NCI-H2107 treated with DMSO at 0.1 percent for 48 hours (cell line): ENCODE data around the gene BANK1.
"Not testable (repeated sequence)": the region's sequence is repeated elsewhere in the genome, so short reads cannot be mapped to it uniquely, and the experiment has no call there.

ENCODE experiments used
- DNase-seq: peaks from one replicate; lab custom pipeline; 2025; ENCODE audit not compliant: unreplicated experiment; lab: John Stamatoyannopoulos, UW

Gene BANK1

DNA sequence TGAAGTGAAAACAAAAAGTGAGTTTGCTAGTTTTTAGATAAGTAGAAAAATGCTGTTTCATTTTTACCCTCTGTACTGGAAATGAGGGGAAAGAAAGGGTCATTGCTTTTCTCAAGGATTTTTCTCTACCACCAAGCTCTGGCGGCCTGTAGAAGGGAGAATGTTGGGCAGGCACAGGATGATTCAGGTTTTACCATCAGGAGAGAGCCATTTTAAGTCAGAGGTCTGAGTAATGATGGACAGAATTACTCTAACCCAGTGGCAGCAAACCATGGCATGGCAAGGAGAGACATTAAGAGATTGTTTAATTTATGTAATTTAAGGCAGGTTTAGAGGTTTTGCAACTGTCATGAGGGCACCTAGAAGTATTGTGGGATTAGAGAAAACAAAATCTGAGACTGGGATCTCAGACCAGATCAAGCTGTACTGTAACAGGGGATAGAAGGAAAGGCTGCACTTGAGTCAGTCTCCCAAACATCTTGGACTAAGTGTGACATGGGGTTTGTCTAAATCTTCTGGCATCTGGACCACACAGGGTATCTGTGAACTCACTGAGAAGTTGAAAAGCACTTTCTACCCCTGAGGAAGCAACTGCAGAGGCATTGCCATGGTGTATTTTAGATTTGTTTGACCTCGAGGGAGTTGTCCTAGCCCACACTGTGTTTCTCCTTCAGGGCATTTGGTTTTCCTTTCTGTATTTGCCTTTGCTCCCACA, 81.6 kb downstream of the BANK1 start:
- no peak for DNase-seq

DNA sequence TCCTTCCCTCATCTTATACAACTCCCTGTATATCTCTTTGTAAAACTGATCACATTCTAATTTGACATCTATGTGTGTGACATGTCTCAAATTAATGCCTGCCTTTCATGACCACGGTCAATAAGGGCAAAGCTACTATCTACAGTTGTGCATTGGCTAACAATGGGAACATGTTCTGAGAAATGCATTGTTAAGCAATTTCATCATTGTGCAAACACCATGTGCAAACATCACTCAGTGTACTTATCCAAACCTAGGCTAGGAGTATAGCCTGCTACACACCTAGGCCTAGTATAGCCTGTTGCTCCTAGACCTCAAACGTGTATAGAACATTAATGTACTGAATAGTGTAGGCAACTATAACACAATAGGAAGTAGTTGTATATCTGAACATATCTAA, 95.0 kb downstream of the BANK1 start:
- DNase-seq, result no peak

DNA sequence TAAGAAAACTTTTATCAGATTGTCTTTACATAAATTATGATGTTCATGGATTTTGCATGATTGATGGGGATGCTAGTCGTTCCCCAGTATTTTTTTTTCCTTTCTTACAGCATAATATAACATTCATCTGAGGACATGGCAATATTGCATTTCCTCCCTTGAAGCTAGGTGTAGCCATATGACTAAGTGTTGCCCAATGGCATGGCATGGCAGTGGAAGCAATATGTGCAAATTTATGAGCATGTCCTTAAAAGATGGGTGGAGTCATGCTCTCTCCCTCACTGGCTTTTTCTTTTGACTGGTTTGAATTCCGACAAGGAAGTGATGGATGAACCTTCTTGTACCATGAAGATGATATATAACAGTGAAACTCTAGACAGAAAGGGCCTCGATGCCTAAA, 96.3 kb downstream of the BANK1 start:
- DNase-seq, result no peak

DNA sequence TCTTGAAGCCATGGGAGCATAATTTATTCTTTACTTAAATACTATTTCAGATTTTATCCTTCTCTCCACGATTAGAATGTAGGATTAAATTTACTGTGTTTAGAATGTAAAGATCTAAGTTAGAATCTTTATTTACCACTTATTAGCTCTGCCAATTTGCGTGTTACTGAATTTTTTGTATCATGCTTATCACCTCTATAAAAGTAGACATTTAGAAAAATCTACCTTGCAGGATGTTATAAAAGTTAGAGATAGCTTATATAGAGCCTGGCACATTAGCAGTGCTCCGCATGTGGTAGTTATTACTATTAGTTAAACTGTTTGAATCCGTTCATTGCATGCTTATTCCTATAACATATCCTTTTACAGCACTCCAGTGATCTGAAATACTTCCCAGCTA, 97.9 kb downstream of the BANK1 start:
- DNase-seq, result no peak

DNA sequence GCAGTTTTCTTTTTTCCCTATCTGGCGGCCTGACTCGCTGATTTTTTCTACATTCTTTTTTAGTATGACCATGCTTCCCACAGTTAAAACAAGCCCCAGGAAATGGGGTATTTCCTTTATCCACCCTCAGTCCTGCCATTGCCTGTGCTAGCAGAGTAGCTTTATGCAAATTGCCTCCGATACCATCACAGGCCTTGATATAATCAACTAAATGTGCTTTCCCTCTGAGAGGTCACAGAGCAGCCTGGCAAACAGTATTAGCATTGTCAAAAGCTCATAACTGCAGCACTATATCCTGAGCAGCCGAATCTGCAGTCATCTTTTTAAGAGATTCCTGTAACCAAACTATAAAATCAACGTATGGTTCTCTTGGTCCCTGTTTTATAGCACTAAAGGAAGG, 115.0 kb downstream of the BANK1 start:
- DNase-seq, result not testable (repeated sequence)

DNA sequence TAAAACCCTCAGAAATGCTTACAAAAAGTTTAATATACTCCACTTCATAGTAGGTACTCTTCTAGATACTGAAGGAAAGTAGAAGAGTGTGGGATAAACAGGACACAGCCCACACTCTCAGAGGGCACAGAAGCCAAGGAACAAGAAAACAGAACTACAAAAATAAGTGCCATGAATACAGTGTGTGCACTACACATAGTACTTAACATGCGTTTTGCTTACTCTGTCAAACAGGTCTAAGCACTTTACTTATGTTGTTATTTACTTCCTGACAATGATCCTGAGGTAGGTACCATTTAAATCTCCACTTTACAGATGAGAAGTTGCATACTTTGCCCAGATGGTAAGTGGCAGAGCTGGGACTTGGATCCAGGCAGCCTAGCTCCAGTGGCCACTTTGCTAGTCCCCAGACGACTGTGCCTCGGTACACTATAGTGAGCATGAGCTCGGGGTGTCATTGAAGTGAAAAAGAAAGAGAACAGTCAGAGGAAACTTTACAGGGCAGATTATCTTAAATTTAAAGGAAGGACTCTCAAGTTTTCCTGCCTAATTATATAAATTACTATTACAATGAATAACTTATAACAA, 120.3 kb downstream of the BANK1 start:
- DNase-seq, result no peak

DNA sequence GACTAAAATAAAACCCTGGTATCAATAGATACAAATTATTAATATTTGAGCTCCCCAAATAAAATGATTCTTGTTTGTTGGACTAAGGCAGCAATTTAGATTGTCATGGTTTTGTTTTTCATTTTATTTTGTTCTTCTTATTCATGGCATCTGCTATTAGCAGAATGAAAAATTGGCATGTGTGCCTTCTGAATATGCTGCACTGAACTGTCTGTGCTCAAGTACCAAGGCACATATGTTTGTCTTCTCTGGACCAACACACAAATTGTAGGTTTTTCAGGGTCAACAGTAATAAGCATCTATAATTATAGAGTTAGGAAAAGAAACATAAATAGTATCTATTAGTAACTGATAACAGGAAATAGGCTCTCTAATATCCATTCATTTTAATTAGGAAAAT, 121.1 kb downstream of the BANK1 start:
- DNase-seq, result no peak

DNA sequence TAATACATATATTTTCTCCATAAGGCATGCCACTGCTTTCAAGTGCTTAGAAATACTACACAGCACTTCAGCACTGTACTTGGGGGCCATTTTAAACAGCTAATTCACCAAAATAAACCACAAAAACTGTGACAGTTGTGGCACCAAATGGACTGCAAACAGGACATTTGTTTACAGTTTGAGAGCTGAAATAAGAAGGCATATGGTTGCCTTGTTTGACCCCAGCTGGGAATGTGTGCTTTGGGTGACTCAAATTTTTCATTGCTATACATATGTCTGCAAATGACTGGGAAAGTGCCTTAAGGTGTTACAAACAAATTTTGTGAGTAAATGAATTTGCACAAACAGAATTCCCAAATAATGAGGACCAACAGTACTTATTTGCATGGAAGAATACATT, 124.2 kb downstream of the BANK1 start:
- no peak for DNase-seq

DNA sequence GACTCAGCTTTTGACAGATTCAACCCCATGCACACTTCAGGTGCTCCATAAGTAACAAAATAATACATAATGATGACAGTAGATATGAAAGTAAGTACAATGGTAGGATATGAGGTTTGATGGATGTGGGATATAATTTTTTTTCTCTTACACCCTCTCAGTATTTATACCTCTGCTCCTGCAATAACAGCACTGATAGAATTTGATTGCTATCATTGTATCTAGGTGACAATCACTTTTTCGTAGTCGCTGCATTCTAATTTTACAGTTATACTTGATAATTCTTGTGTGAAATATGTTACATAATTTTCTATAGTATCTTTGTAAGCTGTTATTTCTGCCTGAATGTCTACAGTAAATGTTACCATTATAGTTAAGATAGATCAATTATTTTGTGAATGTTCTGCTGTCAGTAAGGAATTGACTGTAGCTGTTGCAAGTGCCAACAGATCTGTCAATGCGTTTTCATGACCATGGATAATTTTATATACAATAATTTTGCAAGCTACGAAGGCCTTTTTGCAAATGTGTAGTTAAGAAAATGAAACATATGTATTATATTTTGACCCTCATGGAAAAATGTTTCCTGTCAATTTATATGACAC, 128.9 kb downstream of the BANK1 start:
- DNase-seq, result no peak

DNA sequence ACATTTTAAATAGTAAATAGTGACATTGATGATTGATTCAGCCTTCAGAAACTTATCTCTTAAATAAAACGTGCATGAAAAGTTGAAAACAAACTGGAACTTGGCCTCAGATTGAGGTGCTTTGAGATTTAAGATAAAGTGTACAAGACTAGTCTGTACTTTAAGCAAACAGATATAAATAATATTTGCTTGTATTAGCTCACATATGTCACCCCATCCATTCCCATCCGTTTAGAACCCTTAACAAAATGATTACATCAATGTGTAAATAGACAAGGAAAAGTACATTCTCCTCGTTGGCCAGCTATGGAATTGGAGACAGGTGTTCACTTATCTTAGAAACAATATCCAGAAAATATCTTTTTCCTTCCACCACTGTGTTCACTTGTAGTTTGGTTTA, 130.8 kb downstream of the BANK1 start:
- DNase-seq, result no peak

DNA sequence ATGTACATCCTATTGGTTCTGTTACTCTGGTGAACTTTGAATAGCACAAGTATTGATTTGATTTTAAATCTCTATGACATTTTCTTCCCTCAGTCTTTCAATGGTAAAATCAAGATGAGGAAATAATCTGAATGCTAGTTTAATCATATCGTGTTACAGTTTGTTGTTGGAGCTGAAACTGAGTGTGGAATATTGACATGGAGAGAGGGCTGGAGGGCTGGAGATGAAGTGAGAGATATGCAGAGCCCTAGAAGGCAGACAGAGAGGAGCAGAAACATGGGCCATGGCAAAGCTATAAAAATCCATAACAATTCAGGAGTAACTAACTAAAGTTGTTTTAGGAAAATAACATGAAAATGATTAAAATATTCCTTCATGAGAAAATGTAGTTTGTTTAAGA, 141.1 kb downstream of the BANK1 start:
- no peak for DNase-seq

DNA sequence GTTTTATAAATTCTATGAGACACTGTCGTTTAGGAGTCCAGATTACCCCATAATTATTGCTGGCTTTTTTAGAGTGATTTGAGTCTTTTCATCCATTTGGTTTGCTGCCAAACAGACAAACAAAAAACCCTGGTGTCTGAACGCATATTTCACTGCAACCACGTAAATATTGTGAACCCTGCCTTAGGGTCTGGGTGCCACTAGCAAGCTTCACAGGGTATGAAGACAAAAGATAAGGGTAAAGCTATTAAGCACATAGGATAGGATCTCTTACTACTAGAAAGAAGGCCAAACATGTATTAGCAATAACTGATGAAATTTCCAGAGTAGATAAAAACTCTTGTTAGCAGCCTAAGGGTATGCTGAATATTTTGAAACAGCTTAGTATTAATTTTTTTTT, 143.3 kb downstream of the BANK1 start:
- no peak for DNase-seq

DNA sequence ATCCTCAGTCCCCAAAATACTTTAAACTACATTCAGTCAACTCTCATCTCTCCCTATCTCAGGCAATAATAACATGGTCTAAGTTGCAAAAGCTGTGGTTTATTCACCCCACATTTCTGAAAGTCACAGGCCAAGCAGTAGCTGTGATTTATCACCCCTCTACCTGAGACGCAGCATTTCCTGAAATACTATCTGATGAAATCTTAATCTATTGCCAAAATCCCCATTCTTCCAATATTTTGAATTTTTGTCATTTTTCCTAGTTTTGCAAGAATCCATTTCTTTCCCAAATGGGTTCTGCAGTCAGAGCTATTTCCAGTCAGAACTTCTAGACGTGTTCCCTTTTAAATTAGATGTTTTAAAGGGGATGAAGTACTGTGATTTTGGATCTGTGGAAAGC, 148.3 kb downstream of the BANK1 start:
- no peak for DNase-seq

DNA sequence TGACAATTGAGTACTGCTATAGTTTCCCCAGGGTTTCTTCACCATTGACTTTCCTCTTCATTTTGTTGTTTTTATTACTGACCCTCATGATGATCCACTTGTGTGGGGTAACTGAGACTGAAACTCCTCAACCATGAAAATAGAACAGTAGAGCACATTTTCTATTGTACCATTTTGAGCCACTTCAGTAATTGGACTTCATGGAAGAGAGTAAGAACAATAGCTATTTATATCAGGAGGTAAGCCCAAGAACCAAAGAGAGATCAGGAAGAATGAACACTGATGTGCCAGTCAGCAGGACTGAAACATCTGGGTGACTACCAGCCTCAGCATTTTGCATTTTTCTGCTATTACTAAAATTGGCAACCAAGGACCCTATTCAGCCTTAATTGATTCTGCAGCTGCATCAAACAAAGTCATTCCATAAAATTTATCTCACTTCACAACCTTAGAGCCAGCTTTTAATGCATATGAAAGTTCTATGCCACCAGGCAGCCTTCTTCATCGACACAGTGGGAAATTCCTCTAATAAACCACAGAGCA, 151.4 kb downstream of the BANK1 start:
- DNase-seq, result no peak

DNA sequence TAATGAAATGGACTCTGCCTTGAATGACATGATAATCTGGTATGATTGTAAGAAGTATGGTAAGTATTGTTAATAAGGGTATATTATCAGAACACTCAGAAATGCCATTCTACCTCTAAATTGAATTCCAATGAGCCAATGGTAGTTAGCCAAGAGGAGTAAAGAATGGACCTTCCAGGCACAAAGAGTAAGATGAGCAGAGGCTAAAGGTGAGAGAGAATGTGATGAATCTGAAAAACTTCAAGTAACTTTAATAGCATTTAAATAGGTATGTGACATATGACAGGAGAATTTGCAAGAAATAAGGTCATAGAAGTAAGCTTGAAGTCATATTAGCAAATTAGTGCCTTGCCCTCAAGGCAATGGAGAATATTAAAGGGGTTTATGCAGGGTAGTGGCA, 152.4 kb downstream of the BANK1 start:
- DNase-seq, result no peak

DNA sequence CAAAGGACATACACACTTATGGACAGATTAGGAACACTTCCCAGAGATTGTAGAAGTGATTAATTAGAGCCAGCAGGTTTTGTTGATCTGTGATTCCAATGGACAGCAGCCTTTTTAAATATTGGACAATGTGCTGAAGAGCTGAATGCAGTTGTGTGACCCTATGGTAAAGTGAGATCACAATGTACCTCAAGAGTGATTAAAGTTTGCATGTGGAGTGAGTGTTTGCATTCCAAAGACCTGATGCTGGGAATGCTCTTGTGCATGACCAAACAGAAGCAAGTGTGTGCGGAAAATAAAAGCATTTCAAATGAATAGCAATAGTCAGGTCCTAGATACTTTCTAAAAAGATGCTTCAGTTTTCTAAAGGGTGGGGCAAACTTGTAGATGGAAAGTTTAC, 154.1 kb downstream of the BANK1 start:
- no peak for DNase-seq

DNA sequence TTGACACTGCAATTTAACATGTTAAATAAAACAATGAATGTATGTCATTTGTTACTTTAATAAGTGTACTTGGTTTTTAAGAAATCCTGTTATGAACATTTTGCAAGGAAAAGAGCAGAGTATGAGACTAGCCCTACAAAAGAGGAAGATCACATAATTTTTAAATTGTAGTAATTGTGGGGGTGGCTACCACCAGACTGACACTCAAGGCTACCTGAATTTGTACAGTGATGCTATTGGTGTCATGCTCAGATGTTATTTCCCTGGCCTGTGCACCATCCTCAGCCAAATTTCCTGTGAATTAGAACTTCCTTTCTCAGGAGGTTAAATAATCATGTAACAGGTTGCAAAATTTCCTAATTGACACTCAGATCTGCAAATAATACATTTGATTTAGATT, 157.5 kb downstream of the BANK1 start:
- DNase-seq, result no peak

DNA sequence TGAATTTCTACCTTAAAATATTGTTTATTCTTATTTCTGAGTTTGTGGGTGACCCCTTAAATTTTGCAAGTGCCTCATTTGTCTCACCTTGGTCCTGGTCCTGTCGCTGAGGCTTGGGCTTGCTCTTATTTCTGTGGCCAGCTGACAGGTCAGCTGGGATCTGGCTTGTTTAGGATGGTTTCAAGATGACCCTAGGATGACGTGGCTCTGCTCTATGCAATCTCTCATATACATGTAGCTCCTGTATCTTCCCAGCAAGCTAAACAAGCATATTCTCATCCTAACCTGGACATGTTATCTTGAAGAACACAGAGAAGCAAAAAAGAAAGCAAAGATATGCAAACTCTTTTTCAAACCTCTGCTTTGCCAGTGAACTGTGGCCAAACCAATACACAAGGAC, 158.4 kb downstream of the BANK1 start:
- DNase-seq, result no peak

DNA sequence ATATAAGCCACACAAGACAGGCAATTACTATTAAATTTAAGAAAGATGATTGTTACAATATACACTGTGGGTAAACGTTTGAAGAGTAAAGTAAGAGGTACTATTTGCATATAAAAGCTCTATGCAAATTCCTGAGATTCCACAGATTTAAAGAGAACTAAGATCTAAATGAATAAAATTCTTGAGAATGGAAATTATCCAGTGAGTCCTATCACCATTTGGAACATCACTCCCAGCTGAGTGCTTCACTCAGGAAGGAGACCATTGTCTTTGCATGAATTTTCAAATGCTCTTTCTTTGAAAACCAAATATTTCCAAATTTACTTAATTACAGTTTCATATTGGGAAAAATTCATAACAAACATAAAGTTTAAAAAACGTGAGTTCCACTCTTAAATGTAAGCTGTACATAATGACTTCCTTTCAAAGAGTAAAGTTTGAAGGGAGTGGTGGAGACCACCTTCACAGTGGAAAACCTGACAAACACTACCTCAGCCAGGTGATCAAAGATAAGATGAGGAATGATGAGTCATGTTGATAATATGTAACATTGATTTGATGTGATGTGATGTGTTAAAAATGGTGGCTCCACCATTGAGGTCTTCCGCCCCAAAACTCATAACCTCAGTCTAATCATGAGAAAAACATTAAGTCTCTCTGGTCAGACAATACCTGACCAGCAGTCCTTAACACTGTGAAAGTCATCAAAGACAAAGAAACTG, 159.9 kb downstream of the BANK1 start:
- no peak for DNase-seq

DNA sequence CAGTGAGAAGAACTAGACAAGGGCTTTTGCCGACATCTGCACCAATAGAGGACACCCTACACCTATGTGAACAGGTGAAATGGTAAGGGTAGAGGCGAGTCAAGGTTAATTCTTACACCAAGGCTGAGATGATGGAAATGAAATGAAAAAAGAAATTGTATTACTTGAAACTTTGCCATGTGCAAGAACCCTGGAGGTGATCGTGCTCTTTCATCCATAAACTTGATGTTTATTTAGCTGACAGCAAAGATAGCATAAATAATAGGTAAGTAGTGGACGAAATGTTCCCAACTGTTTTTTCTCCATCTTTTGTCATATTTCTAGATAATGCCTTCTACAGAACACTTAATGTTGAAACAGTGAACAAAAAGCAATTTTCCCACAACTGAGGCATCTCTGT, 162.5 kb downstream of the BANK1 start:
- no peak for DNase-seq

DNA sequence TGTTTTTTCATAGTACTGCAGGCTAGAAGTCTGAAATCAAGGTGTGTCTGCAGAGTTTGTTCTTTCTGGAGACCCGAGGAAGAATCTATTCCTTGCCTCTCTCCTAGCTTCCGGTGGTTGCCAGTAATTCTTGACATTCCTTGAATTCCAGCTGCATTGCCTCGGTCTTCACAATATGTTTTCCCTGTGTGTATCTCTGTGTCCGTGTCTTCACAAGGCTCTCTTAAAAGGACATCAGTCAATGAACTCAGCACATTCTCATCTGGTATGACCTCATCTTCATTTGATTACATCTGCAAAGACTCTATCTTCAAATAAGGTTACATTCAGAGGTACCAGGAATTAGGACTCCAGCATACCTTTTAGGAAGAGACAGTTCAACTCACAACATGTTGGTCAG, 163.4 kb downstream of the BANK1 start:
- DNase-seq, result no peak

DNA sequence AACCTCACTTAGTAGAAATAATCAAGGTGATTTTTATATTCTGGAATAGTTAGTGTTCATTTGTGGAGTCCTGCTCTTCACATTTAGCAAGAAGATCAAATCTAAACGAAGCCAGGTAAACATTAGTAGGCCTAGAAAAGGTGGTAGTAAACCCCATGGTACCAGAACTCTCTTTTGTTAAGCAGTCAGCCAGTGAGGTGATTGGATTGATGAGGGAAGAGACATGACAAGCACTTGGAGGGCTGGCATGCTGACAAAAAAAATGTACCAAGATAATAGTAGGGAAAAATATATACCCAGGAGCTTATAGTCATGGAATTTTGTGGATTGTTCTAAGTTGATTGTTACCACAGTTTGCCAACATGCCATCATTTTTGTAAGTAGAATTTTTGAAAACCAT, 163.8 kb downstream of the BANK1 start:
- DNase-seq, result no peak
